Heart left ventricle (tissue), 16 donors: ENCODE measurements around the gene GPR119. TPM values are rescaled to one million over a fixed set of nuclear protein-coding genes. Genes with fewer than 3 reads are reported as not detected.
A peak's percentile ranks its signal among the peaks of the same experiment; 100 is the strongest.

ENCODE experiments used
- ATAC-seq, 4 donors: fragments of 200-7000 bp; cut with Tn5 transposase; one replicate each; pipeline ENCODE4 v1.9.1; 2020 to 2022; ENCODE audit warnings: moderate library complexity in 4 of 4, mild to moderate bottlenecking in 3 of 4, moderate number of reproducible peaks in 1 of 4
- DNase-seq, 5 donors: peaks; one replicate each; pipeline ENCODE4 v3.0.0-alpha.2; 2020
- H3K27ac ChIP-seq, 12 donors: fragments of 200-600 bp; sonication (generic) in 4 of 12; one replicate each; pipeline versions ENCODE4 v1.5.0 to v1.8.0; 2016 to 2022; ENCODE audit warnings: mild to moderate bottlenecking in 2 of 12
- H3K27me3 ChIP-seq, 9 donors: fragments of 200-600 bp; sonication (generic) in 2 of 9; one replicate each; pipeline versions ENCODE4 v1.5.1 to v1.8.0; 2016 to 2022; ENCODE audit warnings: mild to moderate bottlenecking in 3 of 9
- H3K36me3 ChIP-seq, 9 donors: fragments of 200-600 bp; sonication (generic) in 2 of 9; one replicate each; pipeline versions ENCODE4 v1.5.0 to v1.8.0; 2018 to 2022; ENCODE audit warnings: mild to moderate bottlenecking in 2 of 9
- H3K4me1 ChIP-seq, 12 donors: fragments of 200-600 bp; sonication (generic) in 4 of 12; one replicate each; pipeline versions ENCODE4 v1.5.0 to v1.8.0; 2016 to 2022; ENCODE audit warnings: mild to moderate bottlenecking in 3 of 12
- H3K4me3 ChIP-seq, 12 donors: fragments of 200-600 bp; sonication (generic) in 4 of 12; one replicate each; pipeline versions ENCODE4 v1.5.0 to v1.8.0; 2017 to 2022; ENCODE audit warnings: mild to moderate bottlenecking in 9 of 12, moderate library complexity in 4 of 12
- H3K9me3 ChIP-seq, 12 donors: fragments of 200-600 bp; sonication (generic) in 4 of 12; one replicate each; pipeline versions ENCODE4 v1.5.0 to v1.8.0; 2016 to 2022; ENCODE audit warnings: mild to moderate bottlenecking in 1 of 12
- POLR2A ChIP-seq, 2 donors: fragments of 450-650 bp; IDR thresholded peaks; one replicate each; pipeline ENCODE4 v1.6.1; 2017; ENCODE audit warnings: antibody characterized with exemption in 2 of 2, mild to moderate bottlenecking in 2 of 2, moderate library complexity in 2 of 2
- WGBS, 4 donors: extraction: QIAGEN DNeasy Blood & Tissue Kit in 2 of 4; methylation state at CpG; one replicate each; pipeline versions ENCODE4 v1.1.5 to v1.1.7; 2013 to 2018; 5-methylcytosine and 5-hydroxymethylcytosine counted together
- intact Hi-C, 10 donors: fragments of 100-400 bp; cut with DNase I; formaldehyde crosslinking; loops; one replicate each; pipeline versions ENCODE4 v1.11.1 to v1.14.2; 2022
- polyA plus RNA-seq, 2 donors: library from polyadenylated mRNA; stranded (reverse); fragments of 200-250 nt; gene quantifications; one replicate each; pipeline ENCODE4 v1.2.3, GENCODE V29; 2013
- total RNA-seq, 9 donors: library from RNA; depleted of rRNA in 2 of 9; stranded (reverse); fragments of >200 nt in 2 of 9; fragmentation: NEBNext Ultra II Directional in 3 of 9; extraction: Animal tissue kit (Norgen Biotek cat#: 25700) in 3 of 9; gene quantifications; one replicate each; pipeline versions ENCODE4 v1.1.0 to v1.2.4, GENCODE V29; 2016 to 2023
- TF ChIP-seq, protein P1 (sequence below), 12 donors: fragments of 200-600 bp; sonication (generic) in 4 of 12; IDR thresholded peaks; one replicate each; pipeline versions ENCODE4 v1.5.0 to v1.8.0; 2018 to 2022; ENCODE audit warnings: antibody characterized with exemption in 12 of 12, mild to moderate bottlenecking in 5 of 12
- donor health status: ischemic (EF 13 %, LVEDD 7.1; RV severe dilation, severe dysfunction).
- donor health status: healthy with polysubstance abuse.
- donor health status: DM: no; HTN: yes; CAD: no.
- donor health status: DM: no; HTN: no; CAD: no.
- donor health status: ischemic (EF 25% LVEDD 6.9; RV normal size, moderate dysfunction).
- donor health status: ischemic (EF 25% LVEDD 5.7; RV mildly dilated, moderate dysfunction).
- donor health status: healthy.
- donor health status: DM: yes; HTN: yes; CAD: no.
- donor health status: ischemic (EF 35%, LVEDD 5.7; RV mildly dilated, moderate dysfunction).
- donor health status: nonischemic (EF 11% LVEDD 7.7; RV severe dilation, severe dysfunction).
- donor health status: DM: yes; HTN: yes; CAD: no.
- donor health status: PGD.
- donor health status: ischemic (EF 29% LVEDD 5.4; RV normal size, mild dysfunction).
- donor health status: nonischemic (EF 23%, LVEDD 6.1; RV moderate dilation, normal function).

GPR119 gene
- total and polyA plus RNA-seq, 11 donors, result not detected

DNA sequence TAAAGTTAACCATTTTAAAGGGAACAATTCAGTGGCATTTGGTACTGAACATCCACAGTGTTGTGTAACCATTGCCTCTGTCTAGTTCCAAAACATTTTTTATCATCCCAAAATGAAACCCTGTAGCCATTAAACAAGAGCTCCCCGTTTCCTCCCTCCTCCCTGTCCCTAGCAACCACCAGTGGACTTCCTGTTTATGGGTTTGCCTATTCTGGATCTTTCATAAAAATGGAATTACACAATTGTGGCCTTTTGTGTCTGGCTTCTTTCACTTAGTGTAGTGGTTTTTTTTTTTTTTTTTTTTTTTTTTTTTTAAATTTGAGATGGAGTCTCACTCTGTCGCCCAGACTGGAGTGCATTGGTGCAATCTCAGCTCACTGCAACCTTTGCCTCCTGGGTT is 27.9 kb upstream of the GPR119 start:
- WGBS, 4 donors, result 39 to 74% (median 58%) methylated on average over 2 of the region's 2 CpGs
- intact Hi-C loops, result no loop called here
- no peak overlapping the region for H3K4me3 ChIP-seq
- no peaks in the 10 kb centered on the region for H3K9me3 ChIP-seq
- peaks cover 0 to 52% (median 12%) of the 10 kb centered on the region in 9 donors for H3K36me3 ChIP-seq
- no peak overlapping the region for H3K27ac ChIP-seq
- H3K27me3 ChIP-seq, result no peaks in the 10 kb centered on the region
- H3K4me1 ChIP-seq, result no peaks in the 10 kb centered on the region
- peak in 1 of 4 donors; percentile 42 for ATAC-seq
- no peak for DNase-seq
- TF ChIP-seq POLR2A (IDR thresholded peaks at IDR 0.05), result no peak
- TF ChIP-seq, protein P1, sequence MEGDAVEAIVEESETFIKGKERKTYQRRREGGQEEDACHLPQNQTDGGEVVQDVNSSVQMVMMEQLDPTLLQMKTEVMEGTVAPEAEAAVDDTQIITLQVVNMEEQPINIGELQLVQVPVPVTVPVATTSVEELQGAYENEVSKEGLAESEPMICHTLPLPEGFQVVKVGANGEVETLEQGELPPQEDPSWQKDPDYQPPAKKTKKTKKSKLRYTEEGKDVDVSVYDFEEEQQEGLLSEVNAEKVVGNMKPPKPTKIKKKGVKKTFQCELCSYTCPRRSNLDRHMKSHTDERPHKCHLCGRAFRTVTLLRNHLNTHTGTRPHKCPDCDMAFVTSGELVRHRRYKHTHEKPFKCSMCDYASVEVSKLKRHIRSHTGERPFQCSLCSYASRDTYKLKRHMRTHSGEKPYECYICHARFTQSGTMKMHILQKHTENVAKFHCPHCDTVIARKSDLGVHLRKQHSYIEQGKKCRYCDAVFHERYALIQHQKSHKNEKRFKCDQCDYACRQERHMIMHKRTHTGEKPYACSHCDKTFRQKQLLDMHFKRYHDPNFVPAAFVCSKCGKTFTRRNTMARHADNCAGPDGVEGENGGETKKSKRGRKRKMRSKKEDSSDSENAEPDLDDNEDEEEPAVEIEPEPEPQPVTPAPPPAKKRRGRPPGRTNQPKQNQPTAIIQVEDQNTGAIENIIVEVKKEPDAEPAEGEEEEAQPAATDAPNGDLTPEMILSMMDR (IDR thresholded peaks at IDR 0.05), result no peak

DNA sequence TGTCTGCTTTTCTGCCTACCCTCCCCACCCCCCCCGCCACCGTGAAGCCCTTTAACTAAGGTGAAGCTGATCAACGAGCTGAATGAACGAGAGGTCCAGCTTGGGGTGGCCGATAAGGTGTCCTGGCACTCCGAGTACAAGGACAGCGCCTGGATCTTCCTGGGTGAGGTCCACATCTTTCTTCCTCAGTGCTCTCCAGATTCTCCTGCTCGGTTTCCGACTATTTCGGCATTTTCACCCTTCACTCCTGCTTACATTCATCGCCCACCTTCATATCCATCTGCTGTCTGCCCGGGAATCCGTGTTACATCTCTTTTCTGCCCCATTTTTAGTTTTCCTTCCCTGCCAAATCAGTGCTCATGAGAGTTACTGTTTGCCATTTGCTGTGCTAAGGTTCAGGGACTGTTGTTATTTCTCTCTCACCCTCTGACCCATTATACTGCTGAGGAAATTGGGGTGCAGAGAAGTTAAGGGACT is 16.8 kb upstream of the GPR119 start:
- H3K36me3 ChIP-seq, result peaks cover 0 to 22% (median 3%) of the 10 kb centered on the region in 9 donors
- intact Hi-C loops, result loop anchor here in 1 of 10 donors (5.0 kb wide), 1 partner anchor 510 kb away; no protein-coding TSS in a partner anchor
- H3K9me3 ChIP-seq, result no peaks in the 10 kb centered on the region
- H3K4me3 ChIP-seq, result peak overlapping the region; percentile 46 to 94 (median 70)
- H3K27ac ChIP-seq, result peak overlapping the region in 11 of 12 donors; percentile 32 to 79 (median 71)
- no peak for DNase-seq
- 0 to 40% (median 14%) methylated on average over 13 of the region's 13 CpGs for WGBS, 4 donors
- H3K27me3 ChIP-seq, result peaks cover 0 to 6% (median 0%) of the 10 kb centered on the region in 9 donors
- TF ChIP-seq, protein P1 (IDR thresholded peaks at IDR 0.05), result no peak
- TF ChIP-seq POLR2A (IDR thresholded peaks at IDR 0.05), result no peak
- peak in 1 of 4 donors; percentile 20 for ATAC-seq
- H3K4me1 ChIP-seq, result peaks cover 0 to 14% (median 0%) of the 10 kb centered on the region in 12 donors

DNA sequence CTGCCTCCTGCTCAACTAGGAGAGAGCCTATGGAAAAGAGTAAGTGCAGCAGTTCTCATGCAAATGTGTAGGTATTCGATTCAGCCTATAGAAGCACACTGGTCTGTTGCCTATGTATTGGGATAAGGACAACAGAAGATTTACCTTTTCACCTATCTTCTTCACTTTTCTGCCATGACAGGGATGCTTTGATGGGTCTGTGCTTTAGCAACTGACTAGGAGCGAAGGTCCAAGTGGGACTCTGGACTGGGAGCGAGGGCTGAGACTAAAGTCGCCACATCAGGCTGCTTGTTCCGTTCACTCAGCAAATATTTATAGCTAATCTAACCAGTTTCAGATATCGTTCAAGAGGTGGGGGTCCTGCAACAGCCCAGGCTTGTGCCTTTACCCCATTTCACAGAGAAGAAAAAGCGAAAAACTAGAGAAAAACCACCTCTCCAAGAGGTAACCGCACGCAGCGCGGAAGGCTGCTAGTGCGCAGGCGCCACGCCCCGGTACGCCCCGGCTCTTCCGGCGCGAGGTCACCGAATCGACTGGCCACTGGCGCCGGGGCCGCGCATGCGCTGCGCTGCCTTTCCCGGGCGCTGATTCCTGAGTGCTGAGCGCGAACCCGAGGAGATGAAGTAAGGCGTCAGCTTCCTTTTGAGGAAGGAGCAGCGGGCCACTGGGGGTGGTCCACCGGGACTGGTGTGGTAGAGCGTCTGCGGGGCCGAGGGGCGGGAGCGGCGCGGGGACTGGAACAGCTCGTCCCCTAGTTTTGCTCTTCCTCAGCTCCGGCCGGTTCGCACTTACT is 16.1 kb upstream of the GPR119 start, which contains the start of gene RBMX2:
RBMX2 (plus strand) TSS at position 573 of the 793 bp plus-strand sequence; CDS start at position 619, 46 bp downstream.
- intact Hi-C loops, result loop anchor here in 1 of 10 donors (5.0 kb wide), 1 partner anchor 511 kb away; no protein-coding TSS in a partner anchor
- peaks cover 0 to 15% (median 3%) of the 10 kb centered on the region in 9 donors for H3K36me3 ChIP-seq
- H3K27me3 ChIP-seq, result peaks cover 0 to 8% (median 0%) of the 10 kb centered on the region in 9 donors
- DNase-seq, result peak; percentile 71 to 84 (median 77)
- peak within 1 kb of the TSS; percentile 32 to 79 (median 70) for H3K27ac ChIP-seq
- TF ChIP-seq, protein P1 (IDR thresholded peaks at IDR 0.05), result no peak
- peak in 1 of 2 donors; percentile 76 for TF ChIP-seq POLR2A (IDR thresholded peaks at IDR 0.05)
- peaks cover 0 to 14% (median 0%) of the 10 kb centered on the region in 12 donors for H3K4me1 ChIP-seq
- H3K4me3 ChIP-seq, result peak within 1 kb of the TSS; percentile 46 to 94 (median 70)
- WGBS, 4 donors, result 1 to 44% (median 21%) methylated on average over 37 to 47 of the region's 47 CpGs
- ATAC-seq, result peak; percentile 92 to 100 (median 96)
- H3K9me3 ChIP-seq, result no peaks in the 10 kb centered on the region

DNA sequence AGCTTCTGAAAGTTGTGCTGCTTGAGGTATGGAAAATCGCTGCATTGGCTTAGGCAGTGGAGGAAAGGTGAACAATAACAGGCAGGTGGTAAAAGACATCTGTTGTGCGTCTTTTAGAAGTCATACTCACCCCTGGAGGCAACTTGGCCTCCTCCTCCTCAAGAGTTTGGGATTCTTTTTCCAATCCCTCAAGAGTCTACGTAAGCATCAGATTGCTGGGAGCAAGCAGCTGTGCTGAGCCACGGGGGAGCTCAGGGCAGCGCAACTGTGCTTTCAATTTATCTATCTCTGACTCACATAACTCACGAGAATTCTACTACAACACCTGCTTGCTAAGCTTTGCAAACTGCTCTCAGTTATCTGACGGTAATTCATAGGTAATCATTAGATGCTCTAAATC is 9.9 kb upstream of the GPR119 start:
- Histone ChIP-seq H3K4me1 (no peaks in the 10 kb centered on the region), H3K36me3 (no peaks in the 10 kb centered on the region), H3K4me3 (no peak overlapping the region), H3K27ac (no peak overlapping the region), H3K27me3 (peaks cover 0 to 32% (median 0%) of the 10 kb centered on the region in 9 donors), H3K9me3 (no peaks in the 10 kb centered on the region)
- no peak for TF ChIP-seq POLR2A (IDR thresholded peaks at IDR 0.05)
- TF ChIP-seq, protein P1 (IDR thresholded peaks at IDR 0.05), result no peak
- no peak for DNase-seq
- ATAC-seq, result no peak
- WGBS, 4 donors, result 60 to 68% (median 65%) methylated on average over 7 of the region's 7 CpGs
- intact Hi-C loops, result loop anchor here in 2 of 10 donors (5.0 to 10.0 kb wide), 2 partner anchors 519 to 522 kb away; no protein-coding TSS in a partner anchor
